Endometrial microvascular endothelial cells (primary cell): ENCODE results near the gene DMAC2. TPM values are rescaled to one million over a fixed set of nuclear protein-coding genes. Genes with fewer than 3 reads are reported as not detected.
"Not testable (repeated sequence)": the region's sequence is repeated elsewhere in the genome, so short reads cannot be mapped to it uniquely, and the experiment has no call there.

Experiments used
- in situ Hi-C: cut with HindIII; loops from 2 replicates; pipeline ENCODE4 v1.10.0; 2017; ENCODE audit warnings: low sequenced_read_pairs, low pct_unique_long_range_greater_than_20kb; ENCODE audit errors: inconsistent ontology term
- total RNA-seq: library from RNA; depleted of rRNA; stranded (reverse); fragments of >200 nt; gene quantifications from one replicate; pipeline ENCODE4 v1.2.3, GENCODE V29; 2015; ENCODE audit errors: inconsistent ontology term

Gene DMAC2
- 74.0 TPM for total RNA-seq

DNA sequence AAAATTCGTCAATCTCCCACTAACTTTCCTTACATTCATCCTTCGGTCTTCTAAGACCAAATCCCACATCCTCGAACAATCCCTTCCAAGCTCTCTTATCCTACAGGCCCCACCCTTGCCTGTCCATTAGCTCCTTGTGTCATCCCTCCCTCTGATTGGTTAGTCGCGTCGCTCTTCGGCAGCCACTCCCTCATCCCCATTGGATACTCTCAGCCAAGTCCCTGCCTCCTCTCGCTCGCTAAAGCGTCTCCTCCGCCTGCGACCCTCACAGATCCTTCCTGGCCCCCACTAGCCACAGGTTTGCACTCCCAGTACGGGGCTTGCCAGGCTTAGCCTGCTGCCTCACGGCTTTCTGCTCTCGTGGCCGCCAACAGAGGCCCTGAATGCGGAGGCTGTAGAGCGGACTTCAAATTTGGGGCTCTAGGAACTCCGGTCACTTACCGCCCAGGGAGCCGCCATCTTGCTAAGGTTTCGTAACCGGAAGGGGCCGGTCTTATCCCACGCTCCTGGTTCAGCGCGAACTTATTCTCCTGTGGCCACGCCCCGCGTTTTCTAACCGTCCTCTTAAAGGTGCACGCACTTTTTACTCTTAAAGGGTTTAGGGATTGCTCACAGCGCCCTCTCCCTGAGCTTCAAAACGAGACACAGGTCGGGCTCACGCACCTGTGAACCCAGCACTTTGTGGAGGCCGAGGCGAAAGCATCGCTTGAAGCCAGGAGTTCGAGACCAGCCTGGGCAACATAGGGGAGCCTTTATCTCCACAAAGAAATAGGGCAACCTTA is at the start of gene DMAC2:
DMAC2 (minus strand) TSS at position 472 of the 782 bp plus-strand sequence; CDS start at position 459, 13 bp downstream.
- in situ Hi-C loops, result no loop called here

DNA sequence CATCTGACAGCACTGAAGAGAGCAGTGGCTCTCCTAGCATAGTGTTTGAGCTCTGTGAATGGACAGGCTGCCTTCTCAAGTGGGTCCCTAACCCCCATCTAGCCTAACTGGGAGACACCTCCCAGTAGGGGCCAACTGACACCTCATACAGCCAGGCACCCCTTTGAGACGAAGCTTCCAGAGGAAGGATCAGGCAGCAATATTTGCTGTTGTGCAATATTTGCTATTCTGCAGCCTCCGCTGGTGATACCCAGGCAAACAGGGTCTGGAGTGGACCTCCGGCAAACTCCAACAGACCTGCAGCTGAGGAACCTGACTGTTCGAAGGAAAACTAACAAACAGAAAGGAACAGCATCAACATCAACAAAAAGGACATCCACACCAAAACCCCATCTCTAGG is 47.2 kb upstream of the DMAC2 start:
- in situ Hi-C loops, result not testable (repeated sequence)

DNA sequence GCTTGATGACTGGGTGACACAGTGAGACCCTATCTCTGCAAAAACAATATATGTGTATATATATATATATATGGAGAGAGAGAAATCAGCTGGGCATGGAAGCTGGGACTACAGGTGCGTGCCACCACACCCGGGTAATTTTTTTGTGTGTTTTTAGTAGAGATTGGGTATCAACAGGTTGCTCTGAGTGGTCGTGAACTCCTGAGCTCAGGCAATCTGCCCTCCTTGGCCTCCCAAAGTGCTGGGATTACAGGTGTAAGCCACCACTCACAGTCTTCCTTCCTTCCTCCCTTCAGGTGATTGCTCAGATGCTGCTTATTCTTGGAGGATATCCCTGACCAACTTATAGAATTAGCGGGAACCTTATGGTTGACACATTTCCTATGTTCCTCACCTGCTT is 45.1 kb upstream of the DMAC2 start:
- in situ Hi-C loops, result no loop called here

DNA sequence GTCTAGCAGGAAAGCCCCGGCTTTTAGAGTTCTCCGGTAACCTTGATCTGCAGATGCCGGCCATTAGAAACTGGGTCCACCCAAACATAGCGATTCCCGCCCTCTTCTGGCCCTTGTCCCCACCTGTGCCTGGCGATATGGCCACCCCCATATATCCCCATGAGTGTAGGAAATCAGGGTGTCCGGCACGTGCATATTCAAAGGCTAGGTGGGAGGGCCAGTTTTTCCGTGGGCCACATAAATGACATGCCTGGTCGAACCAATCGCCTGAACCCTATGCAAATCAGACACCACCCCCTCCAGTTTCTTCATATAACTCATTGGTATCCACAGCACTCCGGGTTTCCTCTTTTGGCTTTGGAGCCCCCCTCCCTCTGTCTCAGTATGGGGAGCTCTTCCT is 40.6 kb upstream of the DMAC2 start:
- in situ Hi-C loops, result no loop called here

- in situ Hi-C loops, result no loop called here
Observed at GRCh38 chr19:41479757-41480191, 40.1 kb upstream of the DMAC2 start.

- in situ Hi-C loops, result no loop called here
Observed at GRCh38 chr19:41478875-41479756, 39.4 kb upstream of the DMAC2 start.

DNA sequence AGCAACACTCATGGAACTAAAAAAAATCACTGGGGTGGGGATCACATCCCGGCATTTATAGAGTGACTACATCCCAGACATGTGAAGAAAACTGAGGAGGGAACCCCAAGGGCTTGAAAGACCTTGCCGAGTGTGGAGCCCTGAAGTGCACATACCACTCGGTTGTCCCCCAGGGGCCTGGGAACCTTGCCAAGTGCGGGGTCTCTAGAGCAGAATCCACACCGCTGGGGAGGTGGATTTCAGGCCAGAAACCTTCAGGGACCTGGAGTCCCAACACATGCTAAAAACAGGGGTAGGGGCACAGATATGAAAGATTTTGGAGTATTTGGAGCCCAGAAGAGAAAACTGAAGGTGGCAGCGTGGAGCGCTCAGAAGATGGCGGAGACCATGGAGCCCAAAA is 38.5 kb upstream of the DMAC2 start:
- in situ Hi-C loops, result no loop called here

- in situ Hi-C loops, result no loop called here
Observed at GRCh38 chr19:41476583-41476982, 36.9 kb upstream of the DMAC2 start.

DNA sequence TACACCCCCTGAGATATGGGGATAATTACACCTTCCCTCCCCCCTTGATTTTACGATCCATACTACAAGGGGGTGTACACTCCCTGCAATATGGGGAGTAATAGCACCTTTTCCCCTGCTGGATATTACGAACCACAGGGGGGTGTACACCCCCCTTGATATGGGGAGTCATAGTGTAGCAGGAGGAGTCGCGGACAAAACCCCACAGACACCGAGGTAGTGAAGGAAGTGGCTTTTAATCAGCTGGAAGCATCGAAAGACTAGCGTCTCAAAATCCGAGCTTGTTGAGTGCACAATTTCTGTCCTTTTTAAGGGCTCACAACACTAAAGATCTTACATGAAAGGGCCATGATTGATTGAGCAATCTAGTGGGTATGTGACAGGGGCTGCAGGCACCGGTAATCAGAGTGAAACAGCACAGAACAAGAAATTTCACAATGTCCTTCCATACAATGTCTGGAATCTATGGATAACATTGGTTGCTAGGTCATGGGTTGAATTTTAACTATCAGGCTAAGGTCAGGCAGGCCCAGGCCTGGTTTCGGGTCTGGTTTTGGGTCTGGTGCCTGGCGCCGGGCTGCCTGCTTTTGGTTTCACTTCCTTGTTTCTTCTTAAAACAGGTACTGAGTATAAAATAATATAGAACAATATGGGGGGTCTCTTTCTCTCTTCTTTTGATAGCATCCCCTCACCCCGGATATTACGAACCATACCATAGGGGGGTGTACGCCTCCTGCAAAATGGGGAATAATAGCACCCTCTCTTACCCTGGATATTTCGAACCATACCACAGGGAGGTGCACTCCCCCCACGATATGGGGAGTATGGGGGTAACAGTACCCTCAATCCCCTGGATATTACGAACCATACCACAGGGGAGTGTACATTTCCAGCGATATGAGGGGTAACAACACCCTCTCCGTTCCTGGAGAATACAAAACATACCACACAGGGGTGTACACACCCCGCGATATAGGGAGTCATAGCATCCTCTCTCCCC is 23.8 kb upstream of the DMAC2 start:
- in situ Hi-C loops, result not testable (repeated sequence)

DNA sequence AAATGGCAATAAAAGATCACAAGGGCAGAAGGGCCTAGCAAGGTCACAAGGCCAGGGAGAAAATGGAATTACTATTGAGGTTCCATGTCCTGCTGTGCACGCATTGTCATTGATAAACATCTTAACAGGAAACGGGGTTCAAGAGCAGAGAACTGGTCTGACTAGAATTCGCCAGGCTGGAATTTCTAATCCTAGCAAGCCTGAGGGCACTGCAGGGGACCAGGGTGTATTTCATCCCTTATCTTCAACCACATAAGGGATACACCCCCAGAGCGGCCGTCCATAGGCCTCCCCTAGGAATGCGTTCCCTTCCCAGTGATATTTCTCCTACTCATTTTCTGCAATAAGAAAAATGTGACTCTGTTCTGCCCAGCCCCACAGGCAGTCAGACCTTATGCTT is 22.8 kb upstream of the DMAC2 start:
- in situ Hi-C loops, result no loop called here

- in situ Hi-C loops, result no loop called here
Observed at GRCh38 chr19:41457241-41457640, 17.5 kb upstream of the DMAC2 start.

GRCh38 chr19:41456342-41456918 is 16.7 kb upstream of the DMAC2 start:
- in situ Hi-C loops, result no loop called here

- in situ Hi-C loops, result no loop called here
Observed at GRCh38 chr19:41455936-41456335, 16.2 kb upstream of the DMAC2 start.

GRCh38 chr19:41452584-41453275 is 13.0 kb upstream of the DMAC2 start:
- in situ Hi-C loops, result no loop called here

GRCh38 chr19:41449865-41450178 is 10.1 kb upstream of the DMAC2 start:
- in situ Hi-C loops, result no loop called here

GRCh38 chr19:41449079-41449864 is 9.6 kb upstream of the DMAC2 start:
- in situ Hi-C loops, result no loop called here

DNA sequence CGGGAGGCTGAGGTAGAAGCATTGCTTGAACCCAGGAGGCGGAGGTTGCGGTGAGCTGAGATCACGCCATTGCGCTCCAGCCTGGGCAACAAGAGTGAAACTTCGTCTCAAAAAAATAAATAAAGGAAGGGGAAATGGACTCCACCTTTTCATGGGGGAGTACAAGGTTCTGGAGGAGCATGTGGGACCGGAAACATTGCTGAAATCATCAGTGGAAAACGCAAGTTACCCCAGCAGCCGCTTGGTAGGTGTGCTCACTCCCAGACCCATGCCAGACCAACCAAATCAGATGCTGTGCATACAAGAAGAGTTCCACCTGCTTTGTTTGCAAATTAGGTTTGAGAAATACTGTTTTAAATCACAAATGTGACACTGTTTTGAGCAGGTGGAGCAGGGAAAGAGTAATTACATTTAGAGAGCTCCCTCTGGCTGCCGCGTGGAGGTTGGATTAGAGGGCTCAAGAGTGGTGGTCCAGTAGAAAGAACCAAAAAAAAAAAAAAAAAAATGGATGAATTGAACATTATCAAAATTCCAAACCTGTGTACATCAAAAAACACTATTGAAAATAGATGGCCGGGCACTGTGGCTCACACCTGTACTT is 8.1 kb upstream of the DMAC2 start:
- in situ Hi-C loops, result no loop called here
